ENCODE results near the gene RPTOR. TPM values are rescaled to one million over a fixed set of nuclear protein-coding genes. Genes with fewer than 3 reads are reported as not detected.

Gene RPTOR
- total and polyA plus RNA-seq, 2 donors (not counting 3 experiments of a cell fraction or from before 2014, with no cell fraction given) = 10.7 to 41.8 TPM

GRCh38 chr17:80709090-80709695 lies 164.6 kb downstream of the RPTOR start:
- Histone ChIP-seq H3K27ac (ENCODE audit: insufficient read depth, low read depth, low read length) (no peak overlapping the region), H3K4me2 (ENCODE audit: insufficient read depth, low read length) (no peak overlapping the region), H2AFZ (ENCODE audit: low read depth, low read length) (no peak overlapping the region), H3K4me1 (ENCODE audit: control insufficient read depth, extremely low read depth, insufficient read depth, low read length) (no peaks in the 10 kb centered on the region), H4K20me1 (replicated peaks; ENCODE audit: control insufficient read depth, extremely low read depth, insufficient read depth, low read length) (no peaks in the 10 kb centered on the region), H3K27me3 (ENCODE audit: control insufficient read depth in 2 of 2, insufficient read depth in 2 of 2, low read length in 2 of 2) (no peaks in the 10 kb centered on the region), H3K9me3 (replicated peaks; ENCODE audit: control insufficient read depth, insufficient read depth, low read length) (no peaks in the 10 kb centered on the region), H3K4me3 (replicated peaks in 1 of 3; ENCODE audit: insufficient read depth in 1 of 3, low read depth in 1 of 3, low read length in 3 of 3) (no peak overlapping the region), H3K9me1 (replicated peaks; ENCODE audit: control insufficient read depth, extremely low read depth, insufficient read depth, low read length) (no peaks in the 10 kb centered on the region), H3K36me3 (ENCODE audit: control insufficient read depth in 2 of 2, extremely low read depth in 1 of 2, insufficient read depth in 2 of 2, low read length in 2 of 2) (peaks cover 0 to 6% of the 10 kb centered on the region in 2 experiments), H3K79me2 (ENCODE audit: control insufficient read depth, insufficient read depth, low read length) (peaks cover 4% of the 10 kb centered on the region), H3K9ac (replicated peaks; ENCODE audit: extremely low read depth, insufficient read depth, low read length) (no peak overlapping the region)
- dilution Hi-C loops (cut with MboI; ENCODE audit: extremely low pct_ligation_motif_present, low sequenced_read_pairs) = no loop called here
- intact Hi-C loops (cut with micrococcal nuclease) = no loop called here
- no TSS peak for BruUV-seq (replicated peaks)
- TF ChIP-seq GATA2 (IDR thresholded peaks at IDR 0.05; ENCODE audit: insufficient read depth, insufficient read length, low read depth, low read length) (no peak), MYC (IDR thresholded peaks at IDR 0.05; ENCODE audit: low read depth, low read length) (no peak)
- FAIRE-seq (no peak), DNase-seq (ENCODE audit: low read depth, low spot score) (no peak)
- ChIA-PET CTCF (interaction anchor here (0.9 kb wide), 1 partner anchor 60 kb away, joined by 3 read pairs; no protein-coding TSS in a partner anchor), POLR2A (no interaction called here)

GRCh38 chr17:80710714-80711302 lies 166.2 kb downstream of the RPTOR start:
- peak; percentile 12 for FAIRE-seq
- H3K9ac ChIP-seq (replicated peaks; ENCODE audit: extremely low read depth, insufficient read depth, low read length) = no peak overlapping the region
- H2AFZ ChIP-seq (ENCODE audit: low read depth, low read length) = no peak overlapping the region
- peaks cover 4% of the 10 kb centered on the region for H3K79me2 ChIP-seq (ENCODE audit: control insufficient read depth, insufficient read depth, low read length)
- DNase-seq (ENCODE audit: low read depth, low spot score) = no peak
- H3K27ac ChIP-seq (ENCODE audit: insufficient read depth, low read depth, low read length) = no peak overlapping the region
- intact Hi-C loops (cut with micrococcal nuclease) = no loop called here
- no peaks in the 10 kb centered on the region for H3K9me3 ChIP-seq (replicated peaks; ENCODE audit: control insufficient read depth, insufficient read depth, low read length)
- BruUV-seq (replicated peaks) = no TSS peak
- H3K36me3 ChIP-seq (ENCODE audit: control insufficient read depth in 2 of 2, extremely low read depth in 1 of 2, insufficient read depth in 2 of 2, low read length in 2 of 2) = peaks cover 0 to 6% of the 10 kb centered on the region in 2 experiments
- dilution Hi-C loops (cut with MboI; ENCODE audit: extremely low pct_ligation_motif_present, low sequenced_read_pairs) = no loop called here
- H3K4me3 ChIP-seq (replicated peaks in 1 of 3; ENCODE audit: insufficient read depth in 1 of 3, low read depth in 1 of 3, low read length in 3 of 3) = no peak overlapping the region
- TF ChIP-seq MYC (IDR thresholded peaks at IDR 0.05; ENCODE audit: low read depth, low read length) (no peak), FOS (IDR thresholded peaks at IDR 0.05; ENCODE audit: borderline replicate concordance, insufficient read depth, low read length) (no peak), JUN (IDR thresholded peaks at IDR 0.05; ENCODE audit: borderline replicate concordance, insufficient read depth, insufficient read length, low read depth) (no peak), CTCF (IDR thresholded peaks at IDR 0.05; ENCODE audit: extremely low read depth in 1 of 2, insufficient read depth in 1 of 2, low read depth in 1 of 2, low read length in 2 of 2) (no peak), POLR2AphosphoS5 (IDR thresholded peaks at IDR 0.05; ENCODE audit: insufficient read depth, low read depth, low read length) (no peak), MAX (IDR thresholded peaks at IDR 0.05; ENCODE audit: insufficient read depth, insufficient read length) (no peak), GATA2 (IDR thresholded peaks at IDR 0.05; ENCODE audit: insufficient read depth, insufficient read length, low read depth, low read length) (no peak), POLR2A (IDR thresholded peaks at IDR 0.05; ENCODE audit: low read depth, low read length) (no peak), EZH2 (IDR thresholded peaks at IDR 0.05; ENCODE audit: borderline replicate concordance, low read depth, low read length, severe bottlenecking) (no peak)
- CTCF ChIA-PET = interaction anchor here (0.9 to 1.1 kb wide), 3 partner anchors 11 to 17 kb away, joined by 4 read pairs; no protein-coding TSS in a partner anchor
- no peaks in the 10 kb centered on the region for H3K9me1 ChIP-seq (replicated peaks; ENCODE audit: control insufficient read depth, extremely low read depth, insufficient read depth, low read length)
- H4K20me1 ChIP-seq (replicated peaks; ENCODE audit: control insufficient read depth, extremely low read depth, insufficient read depth, low read length) = no peaks in the 10 kb centered on the region
- POLR2A ChIA-PET = no interaction called here
- H3K4me2 ChIP-seq (ENCODE audit: insufficient read depth, low read length) = no peak overlapping the region
- no peaks in the 10 kb centered on the region for H3K4me1 ChIP-seq (ENCODE audit: control insufficient read depth, extremely low read depth, insufficient read depth, low read length)
- H3K27me3 ChIP-seq (ENCODE audit: control insufficient read depth in 2 of 2, insufficient read depth in 2 of 2, low read length in 2 of 2) = no peaks in the 10 kb centered on the region

Data from endothelial cell of umbilical vein (primary cell).